NCI-H2107 treated with DMSO at 0.1 percent for 48 hours (cell line): Measurements from ENCODE around the gene LCT.

Source experiments
- DNase-seq: peaks from one replicate; lab custom pipeline; 2025; ENCODE audit not compliant: unreplicated experiment; lab: John Stamatoyannopoulos, UW

Gene LCT

DNA sequence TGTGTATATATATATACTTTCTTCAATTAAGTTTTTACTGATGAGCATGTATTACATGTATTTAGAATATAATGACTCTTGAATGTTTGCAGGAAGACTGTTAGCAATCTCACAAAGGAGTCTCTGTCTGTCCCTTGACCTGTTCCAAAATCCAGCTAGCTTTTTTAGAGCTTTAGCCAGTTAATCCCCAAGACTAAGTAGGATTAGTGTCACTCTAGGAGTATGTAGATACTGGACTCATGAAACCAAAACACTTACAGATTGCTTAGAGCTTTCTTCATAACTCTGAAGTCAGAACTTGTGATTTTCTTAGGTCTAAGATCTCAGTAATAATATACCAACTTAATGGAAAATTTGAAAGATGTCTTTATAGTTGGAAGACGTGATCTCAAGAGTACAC, 93.1 kb downstream of the LCT start:
- DNase-seq, result no peak

DNA sequence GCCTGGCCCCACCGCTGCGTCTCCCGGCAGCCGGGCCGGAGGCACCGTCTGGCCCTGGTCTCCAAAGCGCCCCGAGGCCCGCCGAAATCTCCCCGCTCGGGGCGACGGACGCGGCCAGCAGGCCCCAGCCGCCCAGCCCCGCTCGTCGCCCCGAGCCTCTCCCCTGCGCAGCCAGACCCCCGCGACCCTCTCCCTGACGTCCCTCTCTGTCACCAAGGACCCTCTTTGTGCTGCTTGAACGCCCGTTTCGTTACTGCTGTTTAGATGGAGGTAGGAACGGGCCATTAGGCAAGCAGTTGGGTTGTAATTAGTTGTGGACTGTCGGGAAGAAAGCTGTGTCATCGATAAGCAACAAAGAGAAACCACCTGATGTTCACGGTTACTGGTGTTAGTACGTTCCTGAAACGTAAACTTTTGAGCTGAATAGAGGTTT, 94.6 kb downstream of the LCT start:
- DNase-seq, result peak; percentile 59

DNA sequence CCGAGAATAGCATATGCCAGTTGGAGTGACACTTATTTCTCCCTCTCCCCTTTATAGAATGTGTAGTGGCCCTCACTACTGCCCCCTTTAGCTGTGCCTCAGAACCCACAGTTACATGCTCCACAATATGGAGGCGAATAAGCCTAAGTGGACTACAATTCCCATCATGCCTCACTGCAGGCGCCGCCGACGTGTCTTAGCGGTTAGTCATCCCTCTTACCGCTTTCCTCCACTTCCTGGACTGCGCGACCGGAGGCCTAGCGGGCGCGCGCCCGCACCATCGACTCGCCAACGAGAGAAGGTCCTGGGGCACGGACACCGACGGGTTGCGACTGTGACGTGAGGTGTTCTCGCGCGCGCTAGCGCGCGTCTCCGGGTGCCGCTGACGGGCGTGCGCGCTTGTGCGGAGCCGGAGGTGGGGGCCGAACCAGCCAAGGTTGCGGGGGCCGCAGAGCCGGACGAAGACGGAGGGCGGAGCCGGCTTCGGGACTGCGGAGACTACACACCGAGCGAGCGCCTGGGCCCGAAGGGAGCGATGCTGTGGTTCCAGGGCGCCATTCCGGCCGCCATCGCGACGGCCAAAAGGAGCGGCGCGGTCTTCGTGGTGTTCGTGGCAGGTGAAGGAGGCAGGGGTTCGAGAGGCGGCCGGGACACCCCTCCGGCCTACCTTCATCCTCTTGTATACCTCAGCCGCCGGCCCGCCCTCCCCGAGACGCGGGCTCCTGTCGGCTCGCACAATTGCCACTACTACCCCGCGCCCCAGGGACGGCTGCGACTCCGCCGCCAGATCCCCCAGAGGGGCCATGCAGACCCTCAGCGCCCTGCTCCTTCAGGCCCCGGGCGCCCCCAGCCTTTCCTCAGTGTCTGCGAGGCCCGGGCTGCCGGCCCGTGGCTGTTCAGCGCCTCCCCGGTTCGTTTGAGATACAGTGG, 95.3 kb downstream of the LCT start, which contains the start of gene UBXN4:
UBXN4 (plus strand) TSS at position 461 of the 930 bp plus-strand sequence; CDS start at position 536, 75 bp downstream.
- peak; percentile 88 for DNase-seq

GRCh38 chr2:135741043-135741394, 96.0 kb downstream of the LCT start:
- no peak for DNase-seq

DNA sequence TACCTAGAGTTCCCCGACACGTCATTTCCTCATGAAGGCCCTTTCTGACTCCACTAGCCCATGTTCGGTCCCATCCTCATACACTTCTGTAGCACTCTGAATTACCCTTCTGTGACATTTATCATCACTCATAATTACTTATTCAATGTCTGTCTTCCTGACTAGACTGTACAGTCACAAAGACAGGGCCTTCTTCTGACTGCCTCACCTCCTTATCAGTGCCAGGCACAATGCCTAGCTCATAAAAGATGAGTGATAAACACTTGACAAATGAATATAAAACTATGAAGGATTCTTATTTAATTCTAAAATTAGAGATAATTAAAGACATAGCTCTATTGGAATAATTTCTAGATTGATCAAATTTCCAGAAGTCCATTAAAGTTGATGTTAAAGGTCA, 96.8 kb downstream of the LCT start:
- DNase-seq, result no peak
